ENCODE data around the gene TRIL. TPM values are rescaled to one million over a fixed set of nuclear protein-coding genes. Genes with fewer than 3 reads are reported as not detected.

Gene TRIL
- total RNA-seq (2021): not detected in 2 replicates
- not detected for Bru-seq, nascent RNA
- not detected for BruChase-seq, experiment 1, labeled RNA remaining after a 2-hour chase
- BruChase-seq, experiment 2, labeled RNA remaining after a 6-hour chase: not detected
- long read RNA-seq: 0 reads

DNA sequence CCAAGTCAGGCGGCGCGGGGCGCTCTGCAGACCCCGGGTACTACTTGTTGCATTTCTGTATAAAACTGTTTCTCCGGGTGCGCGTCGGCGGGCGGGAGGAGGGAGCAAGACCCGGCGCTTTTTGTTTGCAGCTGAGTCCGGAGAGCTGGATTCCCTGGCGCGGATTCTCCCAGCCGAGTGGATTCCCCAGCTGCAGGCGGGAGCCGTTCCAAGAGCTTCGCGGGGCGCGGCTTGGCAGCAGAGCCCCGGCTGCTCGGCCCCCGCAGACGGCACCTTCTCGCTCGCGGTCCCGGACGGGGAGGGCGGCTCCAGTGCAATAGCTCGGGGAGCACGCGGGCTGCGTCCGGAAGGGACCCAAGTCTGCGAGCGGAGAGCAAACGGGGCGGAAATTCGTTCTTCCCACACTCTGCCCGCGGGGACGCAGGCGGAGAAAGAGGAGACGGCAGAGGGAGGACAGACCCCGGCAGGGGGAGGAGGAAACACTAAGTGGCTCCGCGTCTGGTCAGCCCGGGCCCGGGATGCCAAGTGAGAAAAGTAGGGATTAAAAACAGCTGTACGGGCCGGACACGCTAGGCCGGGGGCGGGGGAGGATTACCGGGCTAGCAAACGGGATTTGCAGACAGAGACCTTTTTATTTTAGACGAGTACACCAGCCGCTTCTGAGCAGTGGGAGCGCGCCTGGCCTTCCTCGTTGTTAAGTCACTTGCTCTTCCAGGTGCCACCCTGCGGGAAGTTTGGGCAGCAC is at the start of gene TRIL:
TRIL (minus strand) TSS at position 96 of the 745 bp plus-strand sequence. CDS start 284 bp downstream, outside the sequence.
- no TSS peak for BruUV-seq (replicated peaks)
- Histone ChIP-seq H3F3A (ENCODE audit: insufficient read depth, low read depth) (no peaks in the 10 kb centered on the region), H3K27ac (no peak within 1 kb of the TSS), H3K4me3 (no peak within 1 kb of the TSS), H3K79me2 (ENCODE audit: low read depth) (no peaks in the 10 kb centered on the region), H3K4me2 (no peak within 1 kb of the TSS), H3K36me3 (ENCODE audit: low read depth) (no peaks in the 10 kb centered on the region), H3K27me3 (ENCODE audit: insufficient read depth, low read depth) (no peaks in the 10 kb centered on the region), H2AFZ (no peak within 1 kb of the TSS), H3K9me3 (ENCODE audit: insufficient read depth, low read depth) (peaks cover 5% of the 10 kb centered on the region; the same call in 1 of the 2 replicates), H4K20me1 (ENCODE audit: insufficient read depth) (no peaks in the 10 kb centered on the region), H3K9me2 (ENCODE audit: insufficient read depth) (no peaks in the 10 kb centered on the region), H3K4me1 (replicated peaks; ENCODE audit: insufficient read depth) (peaks cover 14% of the 10 kb centered on the region)
- DNase-seq: no peak
- POLR2A ChIA-PET (ENCODE audit: unreplicated experiment): no interaction called here
- no peak for TF ChIP-seq EZH2 (IDR thresholded peaks at IDR 0.05; ENCODE audit: low read depth)
- TF ChIP-seq CTCF (conservative IDR thresholded peaks at IDR 0.05): no peak
- CTCF ChIA-PET: no interaction called here
- intact Hi-C loops (cut with micrococcal nuclease; ENCODE audit: unreplicated experiment): no loop called here

DNA sequence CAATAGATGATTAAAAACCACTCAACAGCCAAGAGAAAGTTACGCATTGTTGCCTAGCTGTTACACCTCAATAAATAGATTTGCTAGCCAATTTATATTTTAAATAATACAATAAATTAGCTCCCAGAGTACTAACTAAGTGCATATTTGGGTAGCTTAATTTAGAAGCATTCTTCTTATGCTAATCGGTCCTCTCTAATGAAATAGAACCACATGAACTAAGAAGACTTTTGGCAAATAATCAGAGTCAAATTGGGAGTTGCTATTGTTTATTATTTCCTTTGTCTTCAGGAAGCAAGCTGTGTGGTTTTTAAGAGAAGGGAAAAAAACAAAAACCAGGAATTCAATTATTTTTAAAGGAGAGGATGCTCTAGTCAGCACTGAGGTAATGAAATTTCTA is 49.0 kb upstream of the TRIL start:
- TF ChIP-seq CTCF (conservative IDR thresholded peaks at IDR 0.05) (no peak), EZH2 (IDR thresholded peaks at IDR 0.05; ENCODE audit: low read depth) (no peak)
- H4K20me1 ChIP-seq (ENCODE audit: insufficient read depth): no peaks in the 10 kb centered on the region
- H3K4me1 ChIP-seq (replicated peaks; ENCODE audit: insufficient read depth): no peaks in the 10 kb centered on the region
- H3K27me3 ChIP-seq (ENCODE audit: insufficient read depth, low read depth): no peaks in the 10 kb centered on the region
- BruUV-seq (replicated peaks): no TSS peak
- H3K9me2 ChIP-seq (ENCODE audit: insufficient read depth): no peaks in the 10 kb centered on the region
- no peak overlapping the region for H3K27ac ChIP-seq
- H3K36me3 ChIP-seq (ENCODE audit: low read depth): no peaks in the 10 kb centered on the region
- CTCF ChIA-PET: no interaction called here
- no peak overlapping the region for H2AFZ ChIP-seq
- H3K79me2 ChIP-seq (ENCODE audit: low read depth): no peaks in the 10 kb centered on the region
- H3F3A ChIP-seq (ENCODE audit: insufficient read depth, low read depth): no peaks in the 10 kb centered on the region
- H3K4me3 ChIP-seq: no peak overlapping the region
- no peak for DNase-seq
- H3K4me2 ChIP-seq: no peak overlapping the region
- POLR2A ChIA-PET (ENCODE audit: unreplicated experiment): no interaction called here
- intact Hi-C loops (cut with micrococcal nuclease; ENCODE audit: unreplicated experiment): no loop called here
- no peaks in the 10 kb centered on the region for H3K9me3 ChIP-seq (ENCODE audit: insufficient read depth, low read depth)

GRCh38 chr7:29005829-29006228 is 47.7 kb upstream of the TRIL start:
- H3K79me2 ChIP-seq (ENCODE audit: low read depth): no peaks in the 10 kb centered on the region
- no peaks in the 10 kb centered on the region for H3F3A ChIP-seq (ENCODE audit: insufficient read depth, low read depth)
- no peaks in the 10 kb centered on the region for H3K9me3 ChIP-seq (ENCODE audit: insufficient read depth, low read depth)
- no peak overlapping the region for H3K27ac ChIP-seq
- CTCF ChIA-PET: no interaction called here
- H2AFZ ChIP-seq: no peak overlapping the region
- POLR2A ChIA-PET (ENCODE audit: unreplicated experiment): no interaction called here
- no peak for DNase-seq
- intact Hi-C loops (cut with micrococcal nuclease; ENCODE audit: unreplicated experiment): no loop called here
- H3K4me2 ChIP-seq: no peak overlapping the region
- no peaks in the 10 kb centered on the region for H3K27me3 ChIP-seq (ENCODE audit: insufficient read depth, low read depth)
- no peaks in the 10 kb centered on the region for H3K9me2 ChIP-seq (ENCODE audit: insufficient read depth)
- H4K20me1 ChIP-seq (ENCODE audit: insufficient read depth): no peaks in the 10 kb centered on the region
- H3K36me3 ChIP-seq (ENCODE audit: low read depth): no peaks in the 10 kb centered on the region
- H3K4me3 ChIP-seq: no peak overlapping the region
- TF ChIP-seq CTCF (conservative IDR thresholded peaks at IDR 0.05) (no peak), EZH2 (IDR thresholded peaks at IDR 0.05; ENCODE audit: low read depth) (no peak)
- H3K4me1 ChIP-seq (replicated peaks; ENCODE audit: insufficient read depth): no peaks in the 10 kb centered on the region
- BruUV-seq (replicated peaks): no TSS peak
